Spinal cord (tissue), 10 donors: ENCODE data around the gene ERC2. TPM values are rescaled to one million over a fixed set of nuclear protein-coding genes. Genes with fewer than 3 reads are reported as not detected.

Experiments used
- DNase-seq, 6 donors: peaks; one replicate each; pipeline versions ENCODE4 v3.0.0 to v3.0.0-alpha.2; 2013 to 2015; ENCODE audit warnings: low spot score in 6 of 6, low read depth in 4 of 6
- H3K27ac ChIP-seq: one replicate; pipeline ENCODE4 v1.5.1; 2013; ENCODE audit warnings: low read depth, low read length, control low read depth
- H3K27me3 ChIP-seq: one replicate; pipeline ENCODE4 v1.6.1; 2013; ENCODE audit warnings: low read length; ENCODE audit not compliant: control insufficient read depth, insufficient read depth
- H3K36me3 ChIP-seq: one replicate; pipeline ENCODE4 v1.6.1; 2013; ENCODE audit warnings: low read length; ENCODE audit not compliant: control insufficient read depth, insufficient read depth
- H3K4me1 ChIP-seq: one replicate; pipeline ENCODE4 v1.6.1; 2013; ENCODE audit warnings: low read length; ENCODE audit not compliant: control insufficient read depth, insufficient read depth
- H3K4me3 ChIP-seq: one replicate; pipeline ENCODE4 v1.5.1; 2013; ENCODE audit warnings: low read depth, low read length, control low read depth
- H3K9me3 ChIP-seq: one replicate; pipeline ENCODE4 v1.6.1; 2013; ENCODE audit warnings: low read length; ENCODE audit not compliant: control insufficient read depth, insufficient read depth
- WGBS: methylation state at CpG from one replicate; pipeline ENCODE4 v1.1.5; 2013; ENCODE audit warnings: missing lambda C conversion rate; ENCODE audit not compliant: insufficient coverage; 5-methylcytosine and 5-hydroxymethylcytosine counted together
- polyA plus RNA-seq, 2 donors: library from polyadenylated mRNA; unstranded; fragments of 120-200 nt; gene quantifications; one replicate each; pipeline ENCODE4 v1.2.1, GENCODE V29; 2013; ENCODE audit not compliant: insufficient read length in 2 of 2
- total RNA-seq, 2 donors: library from RNA; depleted of rRNA in 1 of 2; stranded (reverse); fragments of 120-200 nt in 1 of 2; fragments of >200 nt in 1 of 2; gene quantifications; one replicate each; pipeline versions ENCODE4 v1.2.3 to v1.2.4, GENCODE V29; 2013 to 2014
- donor health status: healthy.

ERC2 gene
- total and polyA plus RNA-seq, 4 donors = 24.0 to 51.3 (median 29.7) TPM

DNA sequence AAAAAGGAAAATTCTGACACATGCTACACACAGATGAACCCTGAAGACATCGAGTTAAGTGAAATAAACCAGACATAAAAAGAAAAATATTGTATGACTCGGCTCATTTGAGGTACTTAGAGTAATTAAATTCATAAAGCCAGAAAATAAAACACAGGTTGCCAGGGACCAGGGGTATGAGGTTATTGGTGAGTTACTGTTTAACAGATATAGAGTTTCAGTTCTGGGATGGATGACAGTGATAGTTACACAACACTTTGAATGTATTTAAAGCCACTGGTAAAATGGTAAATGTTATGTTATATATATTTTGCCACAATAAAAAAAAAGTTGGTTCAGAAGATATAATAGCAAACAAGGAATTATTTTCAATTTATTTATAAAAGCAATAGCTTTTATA lies 545.1 kb downstream of the ERC2 start:
- no peak overlapping the region for H3K4me3 ChIP-seq
- H3K9me3 ChIP-seq = no peaks in the 10 kb centered on the region
- no peaks in the 10 kb centered on the region for H3K4me1 ChIP-seq
- H3K36me3 ChIP-seq = no peaks in the 10 kb centered on the region
- H3K27me3 ChIP-seq = no peaks in the 10 kb centered on the region
- no CpG with 5 or more reads among the region's 2 CpGs for WGBS
- no peak overlapping the region for H3K27ac ChIP-seq
- DNase-seq = no peak

DNA sequence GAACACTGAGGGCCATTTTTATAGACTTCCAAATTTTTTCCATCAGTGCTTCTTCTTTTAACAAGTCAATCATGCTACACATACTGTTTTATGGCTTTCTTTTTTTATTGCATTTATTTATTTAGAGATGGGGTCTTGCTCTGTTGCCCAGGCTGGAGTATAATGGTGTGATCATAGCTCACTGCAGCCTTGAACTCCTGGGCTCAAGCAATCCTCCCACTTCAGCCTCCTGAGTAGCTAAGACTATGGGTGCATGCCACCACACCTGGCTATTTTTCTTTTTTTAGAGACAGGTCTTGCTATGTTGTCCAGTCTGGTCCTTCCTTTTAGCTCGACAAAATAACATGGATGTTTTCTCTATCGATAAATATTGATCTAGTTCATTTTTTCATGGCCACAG lies 555.4 kb downstream of the ERC2 start:
- H3K4me3 ChIP-seq = no peak overlapping the region
- no CpG with 5 or more reads among the region's 2 CpGs for WGBS
- H3K36me3 ChIP-seq = no peaks in the 10 kb centered on the region
- no peak for DNase-seq
- no peaks in the 10 kb centered on the region for H3K9me3 ChIP-seq
- no peak overlapping the region for H3K27ac ChIP-seq
- H3K27me3 ChIP-seq = no peaks in the 10 kb centered on the region
- H3K4me1 ChIP-seq = no peaks in the 10 kb centered on the region

GRCh38 chr3:55911266-55911665 lies 557.0 kb downstream of the ERC2 start:
- DNase-seq = no peak
- Histone ChIP-seq H3K36me3 (no peaks in the 10 kb centered on the region), H3K4me1 (no peaks in the 10 kb centered on the region), H3K27ac (no peak overlapping the region), H3K9me3 (no peaks in the 10 kb centered on the region), H3K4me3 (no peak overlapping the region), H3K27me3 (no peaks in the 10 kb centered on the region)
- no CpG with 5 or more reads among the region's 4 CpGs for WGBS

GRCh38 chr3:55910543-55910942 lies 557.7 kb downstream of the ERC2 start:
- Histone ChIP-seq H3K27me3 (no peaks in the 10 kb centered on the region), H3K4me1 (no peaks in the 10 kb centered on the region), H3K36me3 (no peaks in the 10 kb centered on the region), H3K9me3 (no peaks in the 10 kb centered on the region), H3K4me3 (no peak overlapping the region), H3K27ac (no peak overlapping the region)
- no peak for DNase-seq
- 83% methylated on average over 1 of the region's 1 CpG for WGBS

GRCh38 chr3:55909373-55909772 lies 558.9 kb downstream of the ERC2 start:
- Histone ChIP-seq H3K4me3 (no peak overlapping the region), H3K4me1 (no peaks in the 10 kb centered on the region), H3K36me3 (no peaks in the 10 kb centered on the region), H3K27ac (no peak overlapping the region), H3K9me3 (no peaks in the 10 kb centered on the region), H3K27me3 (no peaks in the 10 kb centered on the region)
- no peak for DNase-seq
- 85% methylated on average over 1 of the region's 3 CpGs for whole genome bisulfite sequencing

DNA sequence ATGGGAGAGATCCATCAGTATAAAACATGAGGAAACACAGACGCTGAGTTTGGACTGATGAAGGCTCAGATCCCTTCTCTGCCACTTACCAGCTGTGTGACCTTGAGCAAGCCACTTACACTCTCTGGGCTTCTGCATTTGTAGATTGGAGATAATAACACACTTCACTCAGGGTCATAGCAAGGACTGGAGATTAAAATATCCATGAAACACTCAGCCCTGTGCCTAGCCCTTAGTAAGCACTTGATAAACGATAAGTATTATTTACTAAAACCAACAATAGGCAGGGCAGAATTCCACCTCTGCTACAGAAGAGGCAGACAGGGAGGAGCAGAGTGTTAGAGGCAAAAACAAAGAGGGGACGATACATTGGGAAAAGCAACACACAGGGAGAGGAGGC lies 560.7 kb downstream of the ERC2 start:
- no peaks in the 10 kb centered on the region for H3K9me3 ChIP-seq
- no peak overlapping the region for H3K4me3 ChIP-seq
- no peaks in the 10 kb centered on the region for H3K4me1 ChIP-seq
- H3K36me3 ChIP-seq = no peaks in the 10 kb centered on the region
- no peak overlapping the region for H3K27ac ChIP-seq
- WGBS = 83% methylated on average over 1 of the region's 3 CpGs
- no peaks in the 10 kb centered on the region for H3K27me3 ChIP-seq
- no peak for DNase-seq

DNA sequence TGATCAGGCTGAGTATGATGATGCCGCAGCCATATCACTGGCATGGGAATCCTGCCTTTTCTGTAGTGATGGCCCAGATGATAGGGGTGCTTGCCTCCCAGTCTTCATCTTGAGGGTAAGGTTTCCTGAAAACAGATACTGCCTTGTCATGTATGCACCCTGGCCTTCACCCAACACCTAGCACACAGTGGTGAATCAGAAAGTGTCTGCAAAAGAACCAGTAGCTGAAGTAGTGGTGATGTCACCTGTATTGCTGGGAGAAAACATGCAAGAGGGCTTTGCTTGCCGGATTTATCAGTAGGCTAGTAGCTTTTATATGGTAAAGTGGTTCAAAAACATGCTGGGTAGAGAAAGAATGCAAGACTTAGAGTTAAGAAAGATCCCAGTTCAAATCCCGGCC lies 561.4 kb downstream of the ERC2 start:
- H3K4me1 ChIP-seq = no peaks in the 10 kb centered on the region
- DNase-seq = no peak
- H3K9me3 ChIP-seq = no peaks in the 10 kb centered on the region
- no peaks in the 10 kb centered on the region for H3K36me3 ChIP-seq
- H3K27me3 ChIP-seq = no peaks in the 10 kb centered on the region
- H3K4me3 ChIP-seq = no peak overlapping the region
- H3K27ac ChIP-seq = no peak overlapping the region
- WGBS = 89% methylated on average over 2 of the region's 3 CpGs

GRCh38 chr3:55904716-55905115 lies 563.6 kb downstream of the ERC2 start:
- WGBS = 86% methylated on average over 5 of the region's 6 CpGs
- no peaks in the 10 kb centered on the region for H3K4me1 ChIP-seq
- DNase-seq = no peak

DNA sequence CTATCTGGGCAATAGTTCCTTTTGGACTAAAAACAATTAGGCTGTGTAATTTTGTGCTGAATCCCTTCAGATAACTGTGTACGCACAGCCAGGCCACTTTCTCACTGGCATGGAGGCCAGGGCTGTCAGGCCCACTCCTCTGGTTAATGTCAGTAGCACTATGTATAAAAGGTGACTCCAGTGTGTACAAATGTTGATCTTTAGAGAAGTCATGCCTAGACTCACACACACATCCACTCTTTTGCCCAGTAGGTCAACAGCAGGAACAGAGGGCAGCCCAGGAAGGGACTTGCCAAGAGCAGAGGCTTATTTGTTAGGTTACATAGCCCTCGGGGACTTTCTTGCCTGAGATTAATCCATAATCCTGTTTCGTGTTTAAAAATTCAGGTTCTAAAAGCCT lies 564.6 kb downstream of the ERC2 start:
- no peak overlapping the region for H3K4me3 ChIP-seq
- no peak overlapping the region for H3K27ac ChIP-seq
- no peaks in the 10 kb centered on the region for H3K9me3 ChIP-seq
- H3K4me1 ChIP-seq = no peaks in the 10 kb centered on the region
- WGBS = 77% methylated on average over 2 of the region's 3 CpGs
- DNase-seq = no peak
- H3K36me3 ChIP-seq = no peaks in the 10 kb centered on the region
- no peaks in the 10 kb centered on the region for H3K27me3 ChIP-seq

More at GRCh38 chr3:55904716-55905115, 563.6 kb downstream of the ERC2 start:
- no peaks in the 10 kb centered on the region for H3K36me3 ChIP-seq
- no peaks in the 10 kb centered on the region for H3K27me3 ChIP-seq
- no peak overlapping the region for H3K4me3 ChIP-seq
- no peak overlapping the region for H3K27ac ChIP-seq
- no peaks in the 10 kb centered on the region for H3K9me3 ChIP-seq

- Histone ChIP-seq H3K4me3 (no peak overlapping the region), H3K27me3 (no peaks in the 10 kb centered on the region), H3K27ac (no peak overlapping the region), H3K36me3 (no peaks in the 10 kb centered on the region), H3K4me1 (no peaks in the 10 kb centered on the region), H3K9me3 (no peaks in the 10 kb centered on the region)
- DNase-seq = peak in 1 of 6 donors; percentile 6
- 65% methylated on average over 7 of the region's 14 CpGs for WGBS
These were observed 565.9 kb downstream of the ERC2 start for GRCh38 chr3:55902221-55902900.
